Body of pancreas (tissue), 4 donors: Measurements from ENCODE around the gene VOPP1.

Experiments used
- CTCF ChIP-seq, 7 experiments: fragments of 450-650 bp in 4 of 7; fragments of 200-600 bp in 3 of 7; sonication (generic) in 3 of 7; IDR thresholded peaks; one replicate each; pipeline ENCODE4 v1.5.1; 2016 to 2019; ENCODE audit warnings: antibody characterized with exemption in 7 of 7
- POLR2A ChIP-seq, 3 donors: fragments of 450-650 bp; IDR thresholded peaks; one replicate each; pipeline ENCODE4 v1.6.1; 2016; ENCODE audit warnings: antibody characterized with exemption in 3 of 3, mild to moderate bottlenecking in 2 of 3

DNA sequence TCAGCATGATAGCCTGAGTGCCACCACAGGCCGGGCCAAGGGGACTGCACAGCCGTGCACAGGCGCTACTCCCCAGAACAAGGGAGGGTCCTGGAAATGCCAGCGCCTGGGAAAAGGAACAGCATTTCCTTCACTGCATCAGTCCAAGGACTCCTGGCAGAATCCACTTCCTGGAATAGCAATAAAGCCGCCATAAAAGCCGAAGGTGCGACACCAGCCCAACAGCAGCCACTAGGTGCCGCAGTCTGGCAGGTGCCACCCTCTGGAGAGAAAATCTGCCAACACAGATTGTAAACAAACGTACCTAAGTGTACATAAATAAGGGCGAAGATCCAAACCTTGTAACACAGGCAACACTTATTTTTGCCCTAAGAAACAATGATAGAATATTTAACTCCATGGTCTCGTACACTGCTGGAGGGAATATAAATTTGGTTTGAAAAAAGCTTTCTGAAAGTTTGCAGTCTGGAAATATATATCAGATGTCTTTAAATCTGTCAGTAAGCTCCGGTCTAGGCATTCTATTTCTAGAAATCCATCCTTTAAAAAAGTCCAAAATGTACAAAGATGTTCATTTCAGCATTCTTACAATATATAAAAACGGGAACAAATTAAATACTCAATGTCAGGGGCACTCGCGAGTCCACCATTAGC is 22.2 kb downstream of the VOPP1 start:
- peak; percentile 41 to 86 (median 75) for TF ChIP-seq CTCF (IDR thresholded peaks at IDR 0.05)
- TF ChIP-seq POLR2A (IDR thresholded peaks at IDR 0.05) = no peak
